HEK293T (cell line): ENCODE measurements around the gene SYNE3.

Source experiments
- CTCF ChIA-PET: fragments of 350-600 bp; formaldehyde crosslinking; extraction: SDS; loops from one replicate; lab custom pipeline; 2021; ENCODE audit warnings: antibody characterized with exemption, inconsistent platforms; lab: Yijun Ruan, JAX
- POLR2A ChIA-PET: fragments of 350-600 bp; formaldehyde crosslinking; extraction: SDS; loops from one replicate; lab custom pipeline; 2020; ENCODE audit warnings: antibody characterized with exemption, inconsistent platforms; lab: Yijun Ruan, JAX
- DNase-seq: peaks from one replicate; pipeline ENCODE4 v3.0.0; 2012; ENCODE audit warnings: mixed read lengths; ENCODE audit errors: extremely low spot score
- ARNT ChIP-seq: fragments of 450-650 bp; IDR thresholded peaks from 2 replicates; pipeline ENCODE4 v1.6.1; 2017; ENCODE audit warnings: mild to moderate bottlenecking
- BHLHE40 ChIP-seq: fragments of 450-650 bp; IDR thresholded peaks from 2 replicates; pipeline ENCODE4 v1.6.1; 2016; ENCODE audit warnings: mild to moderate bottlenecking, moderate library complexity, borderline replicate concordance
- CTBP1 ChIP-seq: fragments of 450-650 bp; IDR thresholded peaks from 2 replicates; pipeline ENCODE4 v1.6.1; 2016; ENCODE audit warnings: borderline replicate concordance
- ELF4 ChIP-seq: fragments of 450-650 bp; IDR thresholded peaks from 2 replicates; pipeline ENCODE4 v1.6.1; 2017; ENCODE audit warnings: antibody characterized with exemption
- FOXA1 ChIP-seq: fragments of 450-650 bp; IDR thresholded peaks from 2 replicates; pipeline ENCODE4 v1.6.1; 2016; ENCODE audit warnings: mild to moderate bottlenecking
- FOXK2 ChIP-seq: fragments of 450-650 bp; IDR thresholded peaks from 2 replicates; pipeline ENCODE4 v1.6.1; 2016; ENCODE audit warnings: mild to moderate bottlenecking
- FOXM1 ChIP-seq: fragments of 450-650 bp; IDR thresholded peaks from 2 replicates; pipeline ENCODE4 v1.6.1; 2017; ENCODE audit warnings: mild to moderate bottlenecking, borderline replicate concordance
- HDGF ChIP-seq: fragments of 450-650 bp; IDR thresholded peaks from 2 replicates; pipeline ENCODE4 v1.6.1; 2017; ENCODE audit warnings: antibody characterized with exemption, borderline replicate concordance
- L3MBTL2 ChIP-seq: fragments of 450-650 bp; conservative IDR thresholded peaks from 2 replicates; pipeline ENCODE4 v1.6.1; 2016; ENCODE audit warnings: mild to moderate bottlenecking
- LEF1 ChIP-seq: fragments of 450-650 bp; IDR thresholded peaks from 2 replicates; pipeline ENCODE4 v1.6.1; 2017; ENCODE audit warnings: mild to moderate bottlenecking, borderline replicate concordance
- NFRKB ChIP-seq: fragments of 450-650 bp; IDR thresholded peaks from 2 replicates; pipeline ENCODE4 v1.6.1; 2016; ENCODE audit warnings: mild to moderate bottlenecking, moderate library complexity
- SP1 ChIP-seq: fragments of 450-650 bp; IDR thresholded peaks from 2 replicates; pipeline ENCODE4 v1.6.1; 2017
- SUZ12 ChIP-seq: fragments of 450-650 bp; IDR thresholded peaks from 2 replicates; pipeline ENCODE4 v1.6.1; 2016; ENCODE audit warnings: mild to moderate bottlenecking
- TARDBP ChIP-seq: fragments of 450-650 bp; IDR thresholded peaks from 2 replicates; pipeline ENCODE4 v1.6.1; 2016
- ZNF384 ChIP-seq: fragments of 450-650 bp; IDR thresholded peaks from 2 replicates; pipeline ENCODE4 v1.6.1; 2016
- TF ChIP-seq, protein P1 (sequence below): fragments of 450-650 bp; IDR thresholded peaks from 2 replicates; pipeline ENCODE4 v1.6.1; 2016

The SYNE3 gene

DNA sequence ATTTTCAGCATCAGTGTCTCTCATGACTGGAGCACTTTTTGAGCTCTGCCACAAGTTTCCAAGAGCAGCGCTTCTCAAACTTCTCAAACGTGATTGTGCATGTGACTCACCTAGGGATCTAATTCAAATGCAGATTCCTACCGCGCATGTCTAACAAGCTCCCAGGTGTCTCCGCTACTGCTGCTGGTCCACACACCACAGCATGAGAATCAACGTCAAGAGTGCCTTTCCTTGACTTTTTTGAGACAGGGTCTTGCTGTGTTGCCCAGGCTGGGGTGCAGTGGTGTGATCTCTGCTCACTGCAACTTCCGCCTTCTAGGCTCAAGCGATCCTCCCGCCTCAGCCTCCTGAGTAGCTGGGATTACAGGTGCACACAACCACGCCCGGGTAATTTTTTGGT, 40.8 kb upstream of the SYNE3 start:
- ChIA-PET POLR2A (no interaction called here), CTCF (interaction anchor here (0.6 kb wide), 1 partner anchor 307 kb away, joined by 3 read pairs; no protein-coding TSS in a partner anchor)
- no peak for DNase-seq
- TF ChIP-seq LEF1: no peak
- no peak for TF ChIP-seq FOXM1
- TF ChIP-seq ZNF384: no peak
- TF ChIP-seq CTBP1: no peak
- no peak for TF ChIP-seq BHLHE40
- TF ChIP-seq HDGF: no peak
- no peak for TF ChIP-seq ELF4

DNA sequence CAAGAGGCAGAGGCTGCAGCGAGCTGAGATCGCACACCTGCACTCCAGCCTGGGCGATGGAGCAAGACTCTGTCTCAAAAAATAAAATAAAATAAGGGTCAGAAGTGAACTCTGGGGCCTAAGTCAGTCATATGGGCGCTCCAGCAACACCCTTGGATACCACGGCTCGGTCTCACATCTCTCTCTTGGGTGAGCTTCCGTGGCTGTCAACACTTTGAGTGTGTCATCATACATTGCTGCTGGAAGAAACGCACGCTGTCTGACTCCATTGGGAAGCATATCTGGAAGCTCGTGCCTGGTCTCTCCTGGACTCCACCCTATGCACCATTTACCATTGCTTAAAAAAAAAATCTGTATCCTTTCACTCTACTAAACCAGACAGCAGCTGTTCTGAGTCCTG, 38.6 kb upstream of the SYNE3 start:
- no peak for TF ChIP-seq L3MBTL2
- no peak for TF ChIP-seq FOXA1
- TF ChIP-seq FOXK2: no peak
- TF ChIP-seq SUZ12: no peak
- no peak for TF ChIP-seq ELF4
- no peak for TF ChIP-seq HDGF
- no peak for TF ChIP-seq TARDBP
- TF ChIP-seq NFRKB: no peak
- no peak for TF ChIP-seq CTBP1
- no peak for TF ChIP-seq SP1
- TF ChIP-seq FOXM1: no peak
- no peak for TF ChIP-seq BHLHE40
- no peak for TF ChIP-seq LEF1
- POLR2A ChIA-PET: no interaction called here
- DNase-seq: no peak
- CTCF ChIA-PET: no interaction called here

DNA sequence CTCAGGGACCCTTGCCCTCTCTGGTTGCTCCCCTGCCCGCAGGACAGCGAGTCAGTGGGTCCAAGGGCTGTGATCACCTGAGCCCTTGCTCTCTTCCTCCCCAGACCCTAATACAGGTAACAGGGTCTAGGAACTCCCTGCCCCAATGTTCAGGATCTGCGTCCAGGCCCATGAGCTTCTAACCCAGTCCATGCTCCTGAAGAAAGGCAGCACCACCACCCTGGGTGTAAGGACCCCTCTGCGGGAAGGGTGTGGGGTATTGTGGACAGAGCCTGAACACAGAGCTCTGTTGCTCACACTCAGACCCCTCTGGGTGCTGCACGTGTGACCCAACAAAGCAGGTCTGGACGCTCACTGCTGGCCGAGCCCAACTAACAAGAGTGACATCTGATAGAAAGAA, 36.7 kb upstream of the SYNE3 start:
- ChIA-PET POLR2A (no interaction called here), CTCF (no interaction called here)
- TF ChIP-seq L3MBTL2 (no peak), NFRKB (no peak), SUZ12 (no peak), CTBP1 (no peak), FOXK2 (no peak), FOXM1 (no peak), ELF4 (no peak)
- no peak for DNase-seq

DNA sequence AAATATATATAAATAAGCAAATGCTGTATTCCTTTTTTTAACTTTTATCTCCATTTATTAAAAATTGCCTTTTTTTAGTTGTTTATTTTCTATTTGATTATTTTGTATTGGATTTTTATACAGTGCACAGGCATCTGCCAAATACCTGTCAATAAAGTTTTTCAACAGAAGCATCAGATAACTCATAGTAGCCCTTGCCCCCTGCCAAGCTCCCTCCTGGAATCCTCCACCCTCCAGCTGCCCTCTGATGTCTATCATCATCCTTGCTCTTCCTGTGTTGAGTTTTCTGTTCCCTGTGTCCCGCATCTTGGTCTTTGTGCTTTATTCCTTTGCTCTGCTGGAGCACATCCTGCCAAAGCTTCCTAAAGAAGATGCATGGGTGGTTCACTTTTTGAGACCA, 35.0 kb upstream of the SYNE3 start:
- no peak for DNase-seq
- CTCF ChIA-PET: no interaction called here
- no peak for TF ChIP-seq CTBP1
- no peak for TF ChIP-seq FOXA1
- no peak for TF ChIP-seq FOXM1
- POLR2A ChIA-PET: no interaction called here

DNA sequence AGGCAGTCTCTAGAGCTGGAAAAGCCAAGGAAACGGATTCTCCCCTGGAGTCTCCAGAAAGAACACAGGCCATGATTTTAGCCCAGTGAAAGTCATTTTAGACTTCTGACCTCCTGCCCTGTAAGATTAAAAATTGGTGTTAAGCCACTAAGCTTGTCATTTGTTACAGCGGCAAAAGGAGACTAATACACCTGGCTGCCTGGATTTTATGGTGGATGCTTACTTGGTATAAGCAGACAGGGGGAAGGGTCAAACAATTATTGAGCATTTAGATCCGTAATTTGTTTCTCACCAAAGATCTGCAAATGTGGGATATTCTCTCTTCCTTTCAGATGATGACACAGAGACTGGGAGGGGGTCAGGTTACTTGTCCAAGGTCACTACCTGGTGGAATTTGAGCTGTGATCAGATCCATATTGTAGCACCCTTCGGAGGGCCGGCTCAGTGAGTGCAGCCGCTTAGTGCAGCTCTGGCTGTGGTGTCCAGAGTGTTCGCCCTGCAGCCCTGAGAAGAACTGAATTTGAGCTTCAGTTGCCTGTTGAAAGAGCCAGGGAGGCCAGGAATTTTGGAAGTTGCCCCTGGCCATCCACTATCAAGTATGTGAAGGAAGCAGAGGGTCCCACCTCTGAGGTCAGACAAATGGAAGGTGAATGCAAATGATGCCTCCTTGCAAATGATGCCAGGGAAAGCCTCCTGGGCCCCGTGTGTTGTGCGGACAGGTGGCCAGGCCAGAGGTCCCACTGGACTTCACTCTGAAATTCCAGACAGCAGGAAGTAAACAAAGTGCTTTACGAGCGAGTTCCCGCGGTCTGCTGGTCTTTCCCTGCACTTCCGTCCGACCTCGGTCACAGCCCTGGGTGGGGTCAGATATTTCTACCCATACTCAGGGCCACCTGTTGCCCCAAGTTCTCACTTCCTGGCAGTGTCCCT, 33.5 kb upstream of the SYNE3 start:
- ChIA-PET CTCF (interaction anchor here (0.5 kb wide), 1 partner anchor 94 kb away, joined by 3 read pairs; no protein-coding TSS in a partner anchor), POLR2A (no interaction called here)
- DNase-seq: no peak
- no peak for TF ChIP-seq SP1
- no peak for TF ChIP-seq CTBP1
- no peak for TF ChIP-seq SUZ12
- TF ChIP-seq L3MBTL2: no peak
- no peak for TF ChIP-seq FOXK2
- TF ChIP-seq FOXA1: no peak
- TF ChIP-seq FOXM1: no peak
- TF ChIP-seq NFRKB: no peak
- no peak for TF ChIP-seq ARNT
- no peak for TF ChIP-seq TARDBP
- TF ChIP-seq ELF4: no peak
- no peak for TF ChIP-seq HDGF

DNA sequence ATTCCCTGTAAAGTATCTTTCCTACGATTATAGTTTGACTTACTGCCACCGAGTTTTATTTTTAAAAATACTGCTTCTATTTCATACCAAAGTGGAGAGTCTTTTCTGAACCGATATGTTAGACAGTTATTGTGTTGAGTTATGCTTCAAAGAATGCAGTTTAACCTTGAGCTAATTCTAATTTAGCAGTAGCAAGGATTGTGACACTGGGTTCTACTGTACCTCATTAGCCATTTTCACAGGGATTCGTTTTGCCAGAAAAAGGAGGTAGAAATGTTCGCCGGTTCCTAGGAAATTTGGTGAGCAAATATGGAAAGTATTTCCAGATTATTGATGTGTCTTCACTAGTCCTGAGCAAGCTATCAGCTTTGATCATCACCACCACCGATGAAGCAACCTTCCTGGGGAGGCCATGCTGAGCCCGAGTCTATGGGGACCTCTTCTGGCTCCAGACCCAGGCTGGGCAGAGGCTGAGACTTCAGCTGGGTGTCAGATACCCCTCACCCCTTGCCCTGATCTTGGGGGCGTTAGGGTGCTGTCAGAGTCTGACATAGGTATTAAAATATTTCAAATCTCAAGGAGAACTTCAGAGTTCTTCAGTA, 32.0 kb upstream of the SYNE3 start:
- ChIA-PET POLR2A (no interaction called here), CTCF (interaction anchor here (0.8 kb wide), 1 partner anchor 21 kb away, joined by 4 read pairs; no protein-coding TSS in a partner anchor)
- TF ChIP-seq TARDBP (no peak), SUZ12 (no peak), HDGF (no peak), ELF4 (no peak), L3MBTL2 (no peak), CTBP1 (no peak), SP1 (no peak), ZNF384 (no peak), BHLHE40 (no peak), LEF1 (no peak), ARNT (no peak), FOXK2 (no peak), NFRKB (no peak), FOXA1 (no peak), FOXM1 (no peak)
- TF ChIP-seq, protein P1, sequence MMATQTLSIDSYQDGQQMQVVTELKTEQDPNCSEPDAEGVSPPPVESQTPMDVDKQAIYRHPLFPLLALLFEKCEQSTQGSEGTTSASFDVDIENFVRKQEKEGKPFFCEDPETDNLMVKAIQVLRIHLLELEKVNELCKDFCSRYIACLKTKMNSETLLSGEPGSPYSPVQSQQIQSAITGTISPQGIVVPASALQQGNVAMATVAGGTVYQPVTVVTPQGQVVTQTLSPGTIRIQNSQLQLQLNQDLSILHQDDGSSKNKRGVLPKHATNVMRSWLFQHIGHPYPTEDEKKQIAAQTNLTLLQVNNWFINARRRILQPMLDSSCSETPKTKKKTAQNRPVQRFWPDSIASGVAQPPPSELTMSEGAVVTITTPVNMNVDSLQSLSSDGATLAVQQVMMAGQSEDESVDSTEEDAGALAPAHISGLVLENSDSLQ: no peak
- no peak for DNase-seq
